Astrocyte of the cerebellum (primary cell): ENCODE measurements around the gene MMP25.

Experiments
- DNase-seq: peaks from one replicate; pipeline ENCODE4 v3.0.0-alpha.2; 2011; ENCODE audit warnings: low read depth
- H3K4me3 ChIP-seq: 2 replicates; pipeline ENCODE4 v1.5.1; 2011; ENCODE audit warnings: mild to moderate bottlenecking, low read depth, low read length, moderate library complexity
- CTCF ChIP-seq: IDR thresholded peaks from 2 replicates; pipeline ENCODE4 v1.5.1; 2012; ENCODE audit warnings: low read length, low read depth, moderate library complexity, mild to moderate bottlenecking; ENCODE audit errors: missing control alignments
- in situ Hi-C: cut with HindIII; loops from 2 replicates; pipeline ENCODE4 v1.10.0; 2017; ENCODE audit warnings: low sequenced_read_pairs

The MMP25 gene, protein sequence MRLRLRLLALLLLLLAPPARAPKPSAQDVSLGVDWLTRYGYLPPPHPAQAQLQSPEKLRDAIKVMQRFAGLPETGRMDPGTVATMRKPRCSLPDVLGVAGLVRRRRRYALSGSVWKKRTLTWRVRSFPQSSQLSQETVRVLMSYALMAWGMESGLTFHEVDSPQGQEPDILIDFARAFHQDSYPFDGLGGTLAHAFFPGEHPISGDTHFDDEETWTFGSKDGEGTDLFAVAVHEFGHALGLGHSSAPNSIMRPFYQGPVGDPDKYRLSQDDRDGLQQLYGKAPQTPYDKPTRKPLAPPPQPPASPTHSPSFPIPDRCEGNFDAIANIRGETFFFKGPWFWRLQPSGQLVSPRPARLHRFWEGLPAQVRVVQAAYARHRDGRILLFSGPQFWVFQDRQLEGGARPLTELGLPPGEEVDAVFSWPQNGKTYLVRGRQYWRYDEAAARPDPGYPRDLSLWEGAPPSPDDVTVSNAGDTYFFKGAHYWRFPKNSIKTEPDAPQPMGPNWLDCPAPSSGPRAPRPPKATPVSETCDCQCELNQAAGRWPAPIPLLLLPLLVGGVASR

GRCh38 chr16:3045758-3046640, at the start of gene MMP25:
Gene MMP25, plus strand, starts transcription at chr16:3046561. Its CDS starts 357 bp downstream, at chr16:3046918.
- H3K4me3 ChIP-seq: peak within 1 kb of the TSS; percentile 39
- DNase-seq: no peak
- no peak for TF ChIP-seq CTCF
- in situ Hi-C loops: loop anchor here (5.0 kb wide), 1 partner anchor 81 kb away; no protein-coding TSS in a partner anchor

DNA sequence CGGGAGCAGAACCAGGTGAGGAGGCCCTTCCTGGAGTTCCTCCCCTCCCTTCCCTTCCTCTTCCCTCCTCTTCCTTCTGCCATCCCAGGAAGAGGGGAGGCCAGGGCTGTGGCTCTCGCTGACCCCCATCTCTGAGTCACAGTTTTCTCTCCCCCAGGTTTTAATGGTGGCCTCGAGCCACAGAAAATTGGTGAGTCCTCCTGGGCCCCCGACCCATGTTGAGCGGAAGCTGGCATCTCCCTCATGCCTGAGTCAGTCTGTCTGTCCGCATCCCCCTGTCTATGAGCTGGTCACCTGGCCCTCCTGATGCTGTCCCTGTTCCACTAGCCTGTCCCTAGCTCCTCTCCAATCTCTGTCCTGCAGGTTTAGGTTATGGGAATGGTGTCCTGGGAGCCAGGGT, 46.4 kb upstream of the MMP25 start:
- TF ChIP-seq CTCF: no peak
- in situ Hi-C loops: no loop called here
- no peak for DNase-seq
- H3K4me3 ChIP-seq: no peak overlapping the region

DNA sequence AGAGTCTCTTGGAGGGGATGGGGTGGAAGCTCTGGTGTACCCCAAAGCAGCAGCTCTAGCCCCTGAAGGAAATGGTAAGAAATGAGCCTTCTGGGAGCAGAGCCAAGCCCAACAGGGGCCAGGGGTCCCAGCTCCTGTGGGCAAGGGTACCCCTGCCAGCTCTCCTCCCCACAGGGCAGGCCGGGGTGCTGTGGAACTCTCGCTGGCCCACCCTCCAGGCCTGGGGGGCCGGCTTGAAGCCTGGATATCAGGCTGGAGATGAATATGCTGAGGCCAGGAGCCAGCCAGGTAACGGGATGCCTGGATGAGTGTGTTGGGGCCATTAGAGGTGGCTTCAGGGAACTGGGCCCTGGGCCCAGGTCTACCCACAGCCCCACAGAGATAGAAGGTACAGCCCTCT, 45.8 kb upstream of the MMP25 start:
- H3K4me3 ChIP-seq: no peak overlapping the region
- in situ Hi-C loops: no loop called here
- no peak for TF ChIP-seq CTCF
- DNase-seq: no peak

- in situ Hi-C loops: no loop called here
- TF ChIP-seq CTCF: no peak
- no peak for DNase-seq
- no peak overlapping the region for H3K4me3 ChIP-seq
Observed at GRCh38 chr16:3001316-3001715, 45.0 kb upstream of the MMP25 start.

GRCh38 chr16:3003582-3004270, 42.6 kb upstream of the MMP25 start:
- peak; percentile 95 for DNase-seq
- no peak overlapping the region for H3K4me3 ChIP-seq
- in situ Hi-C loops: no loop called here
- peak; percentile 24 for TF ChIP-seq CTCF

GRCh38 chr16:3004319-3004718, 42.0 kb upstream of the MMP25 start:
- TF ChIP-seq CTCF: no peak
- DNase-seq: no peak
- no peak overlapping the region for H3K4me3 ChIP-seq
- in situ Hi-C loops: no loop called here
